Caco-2 (cell line): ENCODE data around the gene RPUSD3. TPM values are rescaled to one million over a fixed set of nuclear protein-coding genes. Genes with fewer than 3 reads are reported as not detected.

Experiments used
- BruUV-seq: library from RNA; stranded (reverse); fragments of 400-500 nt; replicated peaks from 2 replicates; lab custom pipeline; 2021; lab: Mats Ljungman, UMichigan
- CTCF ChIA-PET: fragments of 300-600 bp; sonication (Branson Sonifier 250); formaldehyde crosslinking; loops from one replicate; lab custom pipeline; 2022; ENCODE audit warnings: antibody characterized with exemption; lab: Charles Lee
- POLR2A ChIA-PET: fragments of 300-600 bp; sonication (Branson Sonifier 250); formaldehyde crosslinking; loops from one replicate; lab custom pipeline; 2022; ENCODE audit warnings: antibody characterized with exemption; lab: Charles Lee
- DNase-seq, 2 experiments: peaks; one replicate each; pipeline versions ENCODE4 v3.0.0 to v3.0.0-alpha.2; 2020 to 2022
- H3K27me3 ChIP-seq: replicated peaks from 2 replicates; pipeline ENCODE4 v1.6.0; 2011; ENCODE audit warnings: low read length; ENCODE audit not compliant: control insufficient read depth, insufficient read depth
- H3K36me3 ChIP-seq: 2 replicates; pipeline ENCODE4 v1.5.1; 2011; ENCODE audit warnings: low read length; ENCODE audit not compliant: control insufficient read depth, insufficient read depth
- H3K4me1 ChIP-seq: fragments of 250-450 bp; sonication (Bioruptor Pico); 2 replicates; pipeline ENCODE4 v1.5.1; 2020; ENCODE audit warnings: mild to moderate bottlenecking
- H3K4me3 ChIP-seq: 2 replicates; pipeline ENCODE4 v1.5.1; 2011; ENCODE audit warnings: low read depth, mild to moderate bottlenecking, control low read depth, low read length
- H3K9me3 ChIP-seq: fragments of 250-450 bp; sonication (Bioruptor Pico); 2 replicates; pipeline ENCODE4 v1.5.1; 2020; ENCODE audit warnings: mild to moderate bottlenecking, moderate library complexity
- H3K27ac Mint-ChIP-seq: one replicate; pipeline ENCODE4 v1.8.0; 2022; ENCODE audit warnings: mixed read lengths; ENCODE audit not compliant: unreplicated experiment
- H3K27me3 Mint-ChIP-seq: one replicate; pipeline ENCODE4 v1.8.0; 2022; ENCODE audit warnings: mixed read lengths; ENCODE audit not compliant: insufficient read depth, unreplicated experiment
- H3K36me3 Mint-ChIP-seq: one replicate; pipeline ENCODE4 v1.8.0; 2022; ENCODE audit warnings: mild to moderate bottlenecking, mixed read lengths; ENCODE audit not compliant: insufficient read depth, unreplicated experiment
- H3K4me1 Mint-ChIP-seq: one replicate; pipeline ENCODE4 v1.8.0; 2022; ENCODE audit warnings: low read depth, mixed read lengths; ENCODE audit not compliant: unreplicated experiment
- H3K4me3 Mint-ChIP-seq: one replicate; pipeline ENCODE4 v1.8.0; 2022; ENCODE audit warnings: mild to moderate bottlenecking, moderate library complexity, mixed read lengths; ENCODE audit not compliant: unreplicated experiment
- H3K9me3 Mint-ChIP-seq: one replicate; pipeline ENCODE4 v1.8.0; 2022; ENCODE audit warnings: mixed read lengths; ENCODE audit not compliant: unreplicated experiment
- CTCF ChIP-seq, 2 experiments: fragments of 200-600 bp in 1 of 2; IDR thresholded peaks; 1 replicate in 1 of 2; 2 replicates in 1 of 2; pipeline versions ENCODE4 v1.5.1 to v1.8.0; 2011 to 2022; ENCODE audit warnings: antibody characterized with exemption in 1 of 2, control low read depth in 1 of 2, inconsistent platforms in 1 of 2, low read depth in 1 of 2, low read length in 1 of 2, mild to moderate bottlenecking in 1 of 2, moderate library complexity in 1 of 2; ENCODE audit not compliant: insufficient read depth in 1 of 2, severe bottlenecking in 1 of 2, unreplicated experiment in 1 of 2
- intact Hi-C: fragments of 100-400 bp; cut with micrococcal nuclease; formaldehyde crosslinking; loops from one replicate; pipeline ENCODE4 v1.10.0; 2022; ENCODE audit not compliant: unreplicated experiment
- total RNA-seq: library from RNA; stranded (reverse); gene quantifications from 2 replicates; pipeline ENCODE4 v1.2.3, GENCODE V29; 2022

The RPUSD3 gene
- total RNA-seq, 1 experiment from 2014 or later = 61.8 TPM

GRCh38 chr3:9863058-9863772, 19.4 kb upstream of the RPUSD3 start:
- POLR2A ChIA-PET = no interaction called here
- intact Hi-C loops = no loop called here

DNA sequence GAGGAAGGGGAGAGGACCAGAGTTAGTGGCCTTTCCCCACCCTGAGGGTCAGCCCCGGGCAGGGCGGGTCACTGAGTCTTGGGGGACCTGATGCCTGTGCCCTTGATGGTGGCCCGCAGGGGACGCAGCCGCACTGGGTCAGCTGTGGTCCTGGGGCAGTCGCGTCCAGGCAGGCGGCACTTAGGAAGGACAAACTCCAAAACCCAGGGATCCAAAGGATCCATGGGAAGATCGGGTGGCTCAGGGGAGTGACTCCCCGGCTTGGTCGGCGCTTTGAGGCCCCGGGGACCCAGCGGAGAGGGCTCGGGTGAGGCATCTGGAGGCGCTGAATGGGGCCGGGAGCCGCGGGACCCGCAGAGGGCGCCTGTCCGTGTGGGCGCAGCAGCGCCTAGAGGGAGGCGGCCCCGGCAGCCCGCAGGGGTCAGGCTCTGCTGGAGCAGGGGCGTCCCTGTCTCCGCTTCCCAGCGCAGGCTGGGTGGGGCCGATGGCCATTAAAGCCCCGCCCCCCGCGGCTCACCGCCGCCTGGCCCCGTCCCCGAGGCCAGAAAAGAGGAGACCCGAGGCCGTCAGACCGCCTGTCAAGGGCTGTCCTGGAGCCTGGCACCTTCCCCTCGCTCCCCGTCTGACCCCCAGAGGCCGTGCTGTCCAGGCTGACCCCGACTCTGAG, 18.7 kb upstream of the RPUSD3 start:
- Mint-ChIP-seq H3K9me3 (no peaks in the 10 kb centered on the region), H3K4me1 (no peaks in the 10 kb centered on the region), H3K36me3 (no peaks in the 10 kb centered on the region), H3K27me3 (no peaks in the 10 kb centered on the region), H3K27ac (no peak overlapping the region), H3K4me3 (no peak overlapping the region)
- Histone ChIP-seq H3K4me1 (no peaks in the 10 kb centered on the region; the same call in 1 of the 2 replicates), H3K4me3 (no peak overlapping the region), H3K27me3 (no peaks in the 10 kb centered on the region), H3K36me3 (no peaks in the 10 kb centered on the region), H3K9me3 (no peaks in the 10 kb centered on the region)
- peak in 1 of 2 experiments; percentile 41 for DNase-seq
- no TSS peak for BruUV-seq
- POLR2A ChIA-PET = no interaction called here
- peak in 1 of 2 experiments; percentile 38 for TF ChIP-seq CTCF (IDR thresholded peaks at IDR 0.05; ENCODE audit: insufficient read depth in 1 of 2, low read depth in 1 of 2, low read length in 1 of 2, severe bottlenecking in 1 of 2, unreplicated experiment in 1 of 2)
- intact Hi-C loops = no loop called here
- CTCF ChIA-PET = interaction anchor here (1.0 kb wide), 1 partner anchor 13 kb away, joined by 3 read pairs; no protein-coding TSS in a partner anchor

More at GRCh38 chr3:9863058-9863772, 19.4 kb upstream of the RPUSD3 start:
- H3K4me3 Mint-ChIP-seq = no peak overlapping the region
- H3K9me3 Mint-ChIP-seq = no peaks in the 10 kb centered on the region
- no peaks in the 10 kb centered on the region for H3K27me3 Mint-ChIP-seq
- CTCF ChIA-PET = interaction anchor here (1.0 kb wide), 1 partner anchor 14 kb away, joined by 3 read pairs; no protein-coding TSS in a partner anchor
- no peaks in the 10 kb centered on the region for H3K27me3 ChIP-seq
- H3K4me1 Mint-ChIP-seq = no peaks in the 10 kb centered on the region
- H3K4me3 ChIP-seq = no peak overlapping the region
- DNase-seq = no peak
- H3K27ac Mint-ChIP-seq = no peak overlapping the region
- TF ChIP-seq CTCF (IDR thresholded peaks at IDR 0.05; ENCODE audit: insufficient read depth in 1 of 2, low read depth in 1 of 2, low read length in 1 of 2, severe bottlenecking in 1 of 2, unreplicated experiment in 1 of 2) = no peak
- no peaks in the 10 kb centered on the region for H3K36me3 Mint-ChIP-seq
- no TSS peak for BruUV-seq
- no peaks in the 10 kb centered on the region for H3K9me3 ChIP-seq
- H3K36me3 ChIP-seq = no peaks in the 10 kb centered on the region
- no peaks in the 10 kb centered on the region; the same call in 1 of the 2 replicates for H3K4me1 ChIP-seq

DNA sequence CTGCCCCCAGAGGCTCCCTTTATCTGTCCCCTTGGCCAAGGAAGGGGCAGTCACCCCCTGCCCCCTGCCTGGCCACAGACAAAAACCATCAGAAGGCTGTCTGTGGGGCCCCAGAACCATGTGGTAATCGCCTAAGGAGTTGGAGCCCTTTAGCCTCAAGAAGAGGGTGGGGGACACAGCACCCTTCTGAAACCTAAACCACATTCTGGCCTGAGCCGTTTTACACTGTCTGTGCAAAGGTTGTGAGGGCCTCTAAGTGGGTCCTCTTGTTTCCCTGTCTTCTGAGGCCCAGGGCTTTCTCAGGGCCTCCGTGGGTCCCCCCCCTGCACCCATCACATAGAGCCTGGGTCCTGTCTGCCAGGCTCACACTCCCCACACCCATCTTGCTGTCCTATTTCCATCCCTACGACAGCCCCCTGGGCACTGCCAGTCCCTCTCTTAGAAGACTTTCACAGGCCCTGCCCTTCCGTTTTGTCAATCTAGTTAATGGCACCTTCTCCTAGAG, 17.9 kb upstream of the RPUSD3 start:
- Histone ChIP-seq H3K4me3 (no peak overlapping the region), H3K9me3 (no peaks in the 10 kb centered on the region), H3K36me3 (no peaks in the 10 kb centered on the region), H3K4me1 (no peaks in the 10 kb centered on the region; the same call in 1 of the 2 replicates), H3K27me3 (no peaks in the 10 kb centered on the region)
- no peak for TF ChIP-seq CTCF (IDR thresholded peaks at IDR 0.05; ENCODE audit: insufficient read depth in 1 of 2, low read depth in 1 of 2, low read length in 1 of 2, severe bottlenecking in 1 of 2, unreplicated experiment in 1 of 2)
- Mint-ChIP-seq H3K27me3 (no peaks in the 10 kb centered on the region), H3K36me3 (no peaks in the 10 kb centered on the region), H3K9me3 (no peaks in the 10 kb centered on the region), H3K27ac (no peak overlapping the region), H3K4me1 (no peaks in the 10 kb centered on the region), H3K4me3 (no peak overlapping the region)
- ChIA-PET CTCF (interaction anchor here (0.8 kb wide), 1 partner anchor 35 kb away, joined by 3 read pairs; no protein-coding TSS in a partner anchor), POLR2A (no interaction called here)
- no TSS peak for BruUV-seq
- intact Hi-C loops = no loop called here
- DNase-seq = no peak
